BLaER1 (cell line): ENCODE results near the gene ACSL3.
"Not testable (repeated sequence)": the region's sequence is repeated elsewhere in the genome, so short reads cannot be mapped to it uniquely, and the experiment has no call there.

Source experiments
- H3K27ac ChIP-seq: shearing (Covaris generic); formaldehyde crosslinking; 2 replicates; pipeline ENCODE4 v1.8.1; 2022
- H3K27me3 ChIP-seq: shearing (Covaris generic); formaldehyde crosslinking; 2 replicates; pipeline ENCODE4 v1.8.1; 2022
- H3K36me3 ChIP-seq: shearing (Covaris generic); formaldehyde crosslinking; 2 replicates; pipeline ENCODE4 v1.8.1; 2022
- H3K4me1 ChIP-seq: shearing (Covaris generic); formaldehyde crosslinking; 2 replicates; pipeline ENCODE4 v1.8.1; 2022
- H3K4me2 ChIP-seq: shearing (Covaris generic); formaldehyde crosslinking; 2 replicates; pipeline ENCODE4 v1.8.1; 2022
- H3K4me3 ChIP-seq: shearing (Covaris generic); formaldehyde crosslinking; 2 replicates; pipeline ENCODE4 v1.8.1; 2022
- H3K9ac ChIP-seq: shearing (Covaris generic); formaldehyde crosslinking; 2 replicates; pipeline ENCODE4 v1.8.1; 2022
- H3K9me3 ChIP-seq: shearing (Covaris generic); formaldehyde crosslinking; 2 replicates; pipeline ENCODE4 v1.8.1; 2022
- H4K20me1 ChIP-seq: shearing (Covaris generic); formaldehyde crosslinking; 2 replicates; pipeline ENCODE4 v1.8.1; 2022
- Cebpa-rat ChIP-seq: shearing (Covaris generic); IDR thresholded peaks from 2 replicates; pipeline ENCODE4 v1.8.1; 2022

ACSL3 gene

GRCh38 chr2:222976521-222977061 lies 115.8 kb downstream of the ACSL3 start:
- no peak overlapping the region for H3K9ac ChIP-seq
- H3K27me3 ChIP-seq = no peaks in the 10 kb centered on the region
- no peaks in the 10 kb centered on the region for H3K4me1 ChIP-seq
- no peaks in the 10 kb centered on the region for H4K20me1 ChIP-seq
- no peak overlapping the region for H3K27ac ChIP-seq
- H3K36me3 ChIP-seq = no peaks in the 10 kb centered on the region
- H3K9me3 ChIP-seq = no peaks in the 10 kb centered on the region
- no peak overlapping the region for H3K4me3 ChIP-seq
- no peak overlapping the region for H3K4me2 ChIP-seq
- no peak for TF ChIP-seq Cebpa-rat

- no peak overlapping the region for H3K4me2 ChIP-seq
- H3K9ac ChIP-seq = no peak overlapping the region
Measured at GRCh38 chr2:222977121-222977520, 116.3 kb downstream of the ACSL3 start.

GRCh38 chr2:222978850-222979249 lies 118.0 kb downstream of the ACSL3 start:
- Histone ChIP-seq H3K27me3 (no peaks in the 10 kb centered on the region; the same call in 1 of the 2 replicates), H3K9ac (no peak overlapping the region), H3K36me3 (no peaks in the 10 kb centered on the region), H3K27ac (no peak overlapping the region), H3K4me1 (peaks cover 13% of the 10 kb centered on the region), H4K20me1 (no peaks in the 10 kb centered on the region), H3K4me2 (no peak overlapping the region), H3K9me3 (peaks cover 5% of the 10 kb centered on the region; the same call in 1 of the 2 replicates), H3K4me3 (no peak overlapping the region)
- no peak for TF ChIP-seq Cebpa-rat

More at GRCh38 chr2:222977121-222977520, 116.3 kb downstream of the ACSL3 start:
- Histone ChIP-seq H3K4me1 (peaks cover 4% of the 10 kb centered on the region; the same call in 1 of the 2 replicates), H3K27me3 (no peaks in the 10 kb centered on the region), H3K9me3 (no peaks in the 10 kb centered on the region), H3K27ac (no peak overlapping the region), H3K36me3 (no peaks in the 10 kb centered on the region), H4K20me1 (no peaks in the 10 kb centered on the region), H3K4me3 (no peak overlapping the region)
- no peak for TF ChIP-seq Cebpa-rat

- Histone ChIP-seq H3K9me3 (peaks cover 5% of the 10 kb centered on the region; the same call in 1 of the 2 replicates), H3K36me3 (no peaks in the 10 kb centered on the region), H4K20me1 (no peaks in the 10 kb centered on the region), H3K27me3 (peaks cover 6% of the 10 kb centered on the region; the same call in 1 of the 2 replicates), H3K27ac (no peak overlapping the region), H3K9ac (no peak overlapping the region), H3K4me3 (no peak overlapping the region), H3K4me1 (peaks cover 13% of the 10 kb centered on the region), H3K4me2 (no peak overlapping the region)
- no peak for TF ChIP-seq Cebpa-rat
Measured at GRCh38 chr2:222979484-222979883, 118.6 kb downstream of the ACSL3 start.

GRCh38 chr2:222982010-222982908 lies 121.4 kb downstream of the ACSL3 start:
- peak; percentile 79 for TF ChIP-seq Cebpa-rat
- Histone ChIP-seq H3K9me3 (peaks cover 27% of the 10 kb centered on the region), H3K4me2 (peak overlapping the region; percentile 75), H3K36me3 (no peaks in the 10 kb centered on the region), H4K20me1 (no peaks in the 10 kb centered on the region), H3K9ac (no peak overlapping the region), H3K4me1 (peaks cover 19% of the 10 kb centered on the region), H3K27ac (no peak overlapping the region), H3K4me3 (no peak overlapping the region), H3K27me3 (peaks cover 28% of the 10 kb centered on the region)

- Histone ChIP-seq H3K36me3 (no peaks in the 10 kb centered on the region), H3K9ac (no peak overlapping the region), H4K20me1 (no peaks in the 10 kb centered on the region), H3K27me3 (peaks cover 34% of the 10 kb centered on the region), H3K9me3 (peaks cover 34% of the 10 kb centered on the region), H3K4me1 (peaks cover 19% of the 10 kb centered on the region), H3K27ac (no peak overlapping the region), H3K4me3 (no peak overlapping the region), H3K4me2 (peak overlapping the region; percentile 75)
- no peak for TF ChIP-seq Cebpa-rat
Measured at GRCh38 chr2:222982909-222983265, 122.1 kb downstream of the ACSL3 start.

GRCh38 chr2:222984908-222985307 lies 124.1 kb downstream of the ACSL3 start:
- no peak for TF ChIP-seq Cebpa-rat
- no peak overlapping the region for H3K9ac ChIP-seq
- no peaks in the 10 kb centered on the region for H4K20me1 ChIP-seq
- peak overlapping the region; percentile 28; the same call in 1 of the 2 replicates for H3K4me2 ChIP-seq
- H3K27ac ChIP-seq = no peak overlapping the region
- peaks cover 49% of the 10 kb centered on the region for H3K27me3 ChIP-seq
- no peaks in the 10 kb centered on the region for H3K36me3 ChIP-seq
- H3K4me3 ChIP-seq = no peak overlapping the region
- H3K9me3 ChIP-seq = peaks cover 44% of the 10 kb centered on the region
- H3K4me1 ChIP-seq = peaks cover 34% of the 10 kb centered on the region

- Histone ChIP-seq H3K4me2 (peak overlapping the region; percentile 39), H3K4me3 (no peak overlapping the region), H4K20me1 (no peaks in the 10 kb centered on the region), H3K27ac (no peak overlapping the region), H3K9ac (no peak overlapping the region), H3K36me3 (no peaks in the 10 kb centered on the region), H3K9me3 (peaks cover 49% of the 10 kb centered on the region), H3K27me3 (peaks cover 88% of the 10 kb centered on the region), H3K4me1 (peaks cover 24% of the 10 kb centered on the region)
- TF ChIP-seq Cebpa-rat = no peak
Measured at GRCh38 chr2:222989431-222989830, 128.6 kb downstream of the ACSL3 start.

- H3K27me3 ChIP-seq = peaks cover 83% of the 10 kb centered on the region
- H3K4me3 ChIP-seq, H3K9ac ChIP-seq, H3K36me3 ChIP-seq, H4K20me1 ChIP-seq, H3K27ac ChIP-seq: not testable (repeated sequence)
- H3K4me1 ChIP-seq = peaks cover 18% of the 10 kb centered on the region
- peaks cover 43% of the 10 kb centered on the region for H3K9me3 ChIP-seq
- peak overlapping the region; percentile 39 for H3K4me2 ChIP-seq
Measured at GRCh38 chr2:222990206-222990605, 129.4 kb downstream of the ACSL3 start.

GRCh38 chr2:222992137-222992536 lies 131.3 kb downstream of the ACSL3 start:
- no peak overlapping the region for H3K27ac ChIP-seq
- H3K27me3 ChIP-seq = peaks cover 68% of the 10 kb centered on the region
- H3K4me2 ChIP-seq = no peak overlapping the region
- no peak overlapping the region for H3K9ac ChIP-seq
- no peaks in the 10 kb centered on the region for H4K20me1 ChIP-seq
- peaks cover 31% of the 10 kb centered on the region for H3K9me3 ChIP-seq
- no peak overlapping the region for H3K4me3 ChIP-seq
- peaks cover 18% of the 10 kb centered on the region for H3K4me1 ChIP-seq
- no peak for TF ChIP-seq Cebpa-rat
- H3K36me3 ChIP-seq = no peaks in the 10 kb centered on the region
